IMR-90 (cell line): ENCODE data around the gene PLRG1. TPM values are rescaled to one million over a fixed set of nuclear protein-coding genes. Genes with fewer than 3 reads are reported as not detected.

ENCODE experiments used
- ATAC-seq: fragments of 200-7000 bp; cut with Tn5 transposase; 2 replicates; pipeline ENCODE4 v1.9.1; 2020; ENCODE audit warnings: low read depth, mild to moderate bottlenecking, moderate library complexity
- BruUV-seq: library from RNA; stranded (reverse); fragments of 400-500 nt; replicated peaks from 2 replicates; lab custom pipeline; 2021; lab: Mats Ljungman, UMichigan
- CTCF ChIA-PET: fragments of 300-600 bp; formaldehyde crosslinking; extraction: SDS; loops from one replicate; lab custom pipeline; 2021; ENCODE audit warnings: antibody characterized with exemption; lab: Yijun Ruan, JAX
- POLR2A ChIA-PET: fragments of 300-600 bp; sonication (Branson Sonifier 250); formaldehyde crosslinking; loops from one replicate; lab custom pipeline; 2022; ENCODE audit warnings: antibody characterized with exemption; ENCODE audit not compliant: unreplicated experiment; lab: Charles Lee
- DNase-seq: peaks from one replicate; pipeline ENCODE4 v3.0.0; 2013
- H2AFZ ChIP-seq: replicated peaks from 2 replicates; pipeline ENCODE3; 2013; ENCODE audit warnings: low read length, mild to moderate bottlenecking; ENCODE audit not compliant: poor library complexity
- H2AK5ac ChIP-seq: 2 replicates; pipeline ENCODE4 v1.6.1; 2013; ENCODE audit warnings: low read depth, low read length, inconsistent platforms
- H2AK9ac ChIP-seq: replicated peaks from 2 replicates; pipeline ENCODE3; 2013; ENCODE audit warnings: mild to moderate bottlenecking, low read depth, low read length, moderate library complexity; ENCODE audit not compliant: poor library complexity
- H2BK120ac ChIP-seq: 2 replicates; pipeline ENCODE4 v1.6.1; 2013; ENCODE audit warnings: low read depth, low read length, inconsistent platforms
- H2BK15ac ChIP-seq: 3 replicates; pipeline ENCODE4 v1.6.1; 2013; ENCODE audit warnings: low read depth, low read length, inconsistent platforms
- H2BK20ac ChIP-seq: 2 replicates; pipeline ENCODE4 v1.6.1; 2013; ENCODE audit warnings: low read depth, mild to moderate bottlenecking, inconsistent platforms, low read length, moderate library complexity
- H2BK5ac ChIP-seq: 2 replicates; pipeline ENCODE4 v1.6.1; 2013; ENCODE audit warnings: mild to moderate bottlenecking, low read depth, low read length, inconsistent platforms; ENCODE audit not compliant: poor library complexity, severe bottlenecking
- H3K14ac ChIP-seq: replicated peaks from 2 replicates; pipeline ENCODE4 v1.6.1; 2013; ENCODE audit warnings: low read depth, low read length, inconsistent platforms
- H3K18ac ChIP-seq: 2 replicates; pipeline ENCODE4 v1.6.1; 2013; ENCODE audit warnings: low read depth, low read length, control low read depth
- H3K23ac ChIP-seq: 2 replicates; pipeline ENCODE4 v1.6.1; 2013; ENCODE audit warnings: low read depth, low read length, inconsistent platforms
- H3K27ac ChIP-seq: 2 replicates; pipeline ENCODE4 v1.5.1; 2013; ENCODE audit warnings: mild to moderate bottlenecking, control low read depth, low read length; ENCODE audit not compliant: insufficient read depth
- H3K27me3 ChIP-seq: 2 replicates; pipeline ENCODE4 v1.6.1; 2013; ENCODE audit warnings: low read length; ENCODE audit not compliant: control insufficient read depth, insufficient read depth
- H3K36me3 ChIP-seq: 2 replicates; pipeline ENCODE4 v1.6.1; 2013; ENCODE audit warnings: low read length, mixed read lengths; ENCODE audit not compliant: control insufficient read depth, insufficient read depth
- H3K4ac ChIP-seq: 2 replicates; pipeline ENCODE4 v1.6.1; 2013; ENCODE audit warnings: low read depth, low read length, inconsistent platforms
- H3K4me1 ChIP-seq: 2 replicates; pipeline ENCODE4 v1.6.1; 2013; ENCODE audit warnings: low read length, mixed read lengths; ENCODE audit not compliant: control insufficient read depth, insufficient read depth
- H3K4me2 ChIP-seq: 2 replicates; pipeline ENCODE4 v1.6.1; 2013; ENCODE audit warnings: low read depth, mild to moderate bottlenecking, control low read depth, low read length, moderate library complexity
- H3K4me3 ChIP-seq: 2 replicates; pipeline ENCODE4 v1.5.1; 2013; ENCODE audit warnings: low read depth, mild to moderate bottlenecking, control low read depth, low read length, moderate library complexity; ENCODE audit not compliant: insufficient read depth
- H3K56ac ChIP-seq: 2 replicates; pipeline ENCODE4 v1.6.1; 2013; ENCODE audit warnings: low read length, inconsistent platforms; ENCODE audit not compliant: insufficient read depth; ENCODE audit errors: extremely low read depth
- H3K79me1 ChIP-seq, 2 experiments: 2 replicates each; pipeline ENCODE4 v1.6.1; 2013; ENCODE audit warnings: low read length in 2 of 2, inconsistent platforms in 1 of 2, low read depth in 1 of 2
- H3K9ac ChIP-seq: 2 replicates; pipeline ENCODE4 v1.6.1; 2013; ENCODE audit warnings: low read depth, low read length, control low read depth
- H3K9me1 ChIP-seq: 2 replicates; pipeline ENCODE4 v1.6.1; 2013; ENCODE audit warnings: low read length, inconsistent platforms; ENCODE audit not compliant: insufficient read depth
- H3K9me3 ChIP-seq: 2 replicates; pipeline ENCODE4 v1.6.1; 2013; ENCODE audit warnings: low read length; ENCODE audit not compliant: control insufficient read depth, insufficient read depth
- H4K20me1 ChIP-seq: 2 replicates; pipeline ENCODE4 v1.6.1; 2013; ENCODE audit warnings: low read length, inconsistent platforms; ENCODE audit not compliant: insufficient read depth
- H4K5ac ChIP-seq: 2 replicates; pipeline ENCODE4 v1.6.1; 2013; ENCODE audit warnings: mild to moderate bottlenecking, low read depth, low read length, control low read depth
- H4K8ac ChIP-seq, 2 experiments: 2 replicates each; pipeline ENCODE4 v1.6.1; 2013; ENCODE audit warnings: low read depth in 2 of 2, low read length in 2 of 2, control low read depth in 1 of 2, inconsistent platforms in 1 of 2
- H4K91ac ChIP-seq: 2 replicates; pipeline ENCODE4 v1.6.1; 2013; ENCODE audit warnings: low read depth, low read length, inconsistent platforms; ENCODE audit not compliant: insufficient read depth
- whole genome bisulfite sequencing, 2 experiments: methylation state at CpG; one replicate each; pipeline versions ENCODE4 v1.1.5 to v1.1.7; 2013; ENCODE audit warnings: missing lambda C conversion rate in 2 of 2; ENCODE audit not compliant: insufficient read length in 1 of 2; ENCODE audit errors: extremely low coverage in 2 of 2; 5-methylcytosine and 5-hydroxymethylcytosine counted together
- dilution Hi-C: fragments of 300-500 bp; cut with HindIII; formaldehyde crosslinking; loops from one replicate; pipeline ENCODE4 v1.14.3; 2018; ENCODE audit warnings: low sequenced_read_pairs; ENCODE audit not compliant: unreplicated experiment
- in situ Hi-C: fragments of 300-500 bp; cut with MboI; formaldehyde crosslinking; loops from 3 replicates; pipeline ENCODE4 v1.14.3; 2019; ENCODE audit warnings: low sequenced_read_pairs, inconsistent platforms, mixed read lengths
- intact Hi-C: fragments of 100-400 bp; cut with micrococcal nuclease; formaldehyde crosslinking; loops from 2 replicates; pipeline ENCODE4 v1.10.0; 2022
- polyA plus RNA-seq, 3 experiments: library from polyadenylated mRNA; depleted of rRNA; stranded (reverse); fragments of >200 nt; gene quantifications; 2 replicates each; pipeline ENCODE4 v1.2.3, GENCODE V29; 2012; ENCODE audit warnings: low replicate concordance in 1 of 3
- total RNA-seq: library from RNA; depleted of rRNA; stranded (reverse); fragments of >200 nt; gene quantifications from 2 replicates; pipeline ENCODE4 v1.2.3, GENCODE V29; 2012
- TF ChIP-seq, protein P1 (sequence below): fragments of 150-350 bp; IDR thresholded peaks from 2 replicates; pipeline ENCODE4 v1.6.1; 2017; ENCODE audit warnings: mild to moderate bottlenecking, antibody characterized with exemption, low read length, low read depth

The PLRG1 gene
- total and polyA plus RNA-seq, 2 of the 4 experiments (the other 2 are of a cell fraction), result 76.1 to 200 TPM

DNA sequence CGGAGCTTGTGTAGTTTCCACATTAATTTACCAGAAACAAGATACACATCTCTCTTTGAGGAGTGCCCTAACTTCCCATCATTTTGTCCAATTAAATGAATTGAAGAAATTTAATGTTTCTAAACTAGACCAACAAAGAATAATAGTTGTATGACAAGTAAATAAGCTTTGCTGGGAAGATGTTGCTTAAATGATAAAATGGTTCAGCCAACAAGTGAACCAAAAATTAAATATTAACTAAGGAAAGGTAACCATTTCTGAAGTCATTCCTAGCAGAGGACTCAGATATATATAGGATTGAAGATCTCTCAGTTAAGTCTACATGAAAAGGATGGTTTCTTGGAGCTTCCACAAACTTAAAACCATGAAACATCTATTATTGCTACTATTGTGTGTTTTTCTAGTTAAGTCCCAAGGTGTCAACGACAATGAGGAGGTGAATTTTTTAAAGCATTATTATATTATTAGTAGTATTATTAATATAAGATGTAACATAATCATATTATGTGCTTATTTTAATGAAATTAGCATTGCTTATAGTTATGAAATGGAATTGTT lies 12.6 kb upstream of the PLRG1 start, which contains the start of gene FGB:
Gene FGB (plus strand): TSS at position 315 of the 558 bp plus-strand sequence. CDS start 8 bp downstream, at position 323.
- no peaks in the 10 kb centered on the region for H4K20me1 ChIP-seq
- H2BK15ac ChIP-seq, result no peak within 1 kb of the TSS
- H3K4me2 ChIP-seq, result no peak within 1 kb of the TSS
- intact Hi-C loops, result no loop called here
- H4K8ac ChIP-seq, result no peak within 1 kb of the TSS
- H3K27ac ChIP-seq, result no peak within 1 kb of the TSS
- no peak within 1 kb of the TSS for H2BK5ac ChIP-seq
- H4K5ac ChIP-seq, result no peak within 1 kb of the TSS
- no peak within 1 kb of the TSS for H3K4ac ChIP-seq
- BruUV-seq, result no TSS peak
- ChIA-PET POLR2A (no interaction called here), CTCF (interaction anchor here (1.2 to 1.5 kb wide), 2 partner anchors 11 to 56 kb away, joined by 4 to 6 read pairs; no protein-coding TSS in a partner anchor)
- no peak within 1 kb of the TSS for H2AK5ac ChIP-seq
- no peaks in the 10 kb centered on the region for H3K9me3 ChIP-seq
- H3K9me1 ChIP-seq, result no peaks in the 10 kb centered on the region
- no peak for DNase-seq
- no peak for ATAC-seq
- H2AK9ac ChIP-seq, result no peak within 1 kb of the TSS
- no peak within 1 kb of the TSS for H2BK20ac ChIP-seq
- H4K91ac ChIP-seq, result no peak within 1 kb of the TSS
- TF ChIP-seq, protein P1, sequence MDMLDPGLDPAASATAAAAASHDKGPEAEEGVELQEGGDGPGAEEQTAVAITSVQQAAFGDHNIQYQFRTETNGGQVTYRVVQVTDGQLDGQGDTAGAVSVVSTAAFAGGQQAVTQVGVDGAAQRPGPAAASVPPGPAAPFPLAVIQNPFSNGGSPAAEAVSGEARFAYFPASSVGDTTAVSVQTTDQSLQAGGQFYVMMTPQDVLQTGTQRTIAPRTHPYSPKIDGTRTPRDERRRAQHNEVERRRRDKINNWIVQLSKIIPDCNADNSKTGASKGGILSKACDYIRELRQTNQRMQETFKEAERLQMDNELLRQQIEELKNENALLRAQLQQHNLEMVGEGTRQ, result no peak
- no peak within 1 kb of the TSS for H3K9ac ChIP-seq
- no peaks in the 10 kb centered on the region; the same call in 1 of the 2 replicates for H3K4me1 ChIP-seq
- dilution Hi-C loops, result no loop called here
- H2AFZ ChIP-seq, result no peak within 1 kb of the TSS
- no peak within 1 kb of the TSS for H3K4me3 ChIP-seq
- no CpG with 5 or more reads among the region's 2 CpGs for WGBS, 2 experiments
- no peak within 1 kb of the TSS for H3K14ac ChIP-seq
- H3K79me1 ChIP-seq, result no peaks in the 10 kb centered on the region
- H2BK120ac ChIP-seq, result no peak within 1 kb of the TSS
- no peak within 1 kb of the TSS for H3K56ac ChIP-seq
- H3K36me3 ChIP-seq, result no peaks in the 10 kb centered on the region
- in situ Hi-C loops, result loop anchor here (25.0 kb wide), 1 partner anchor 800 kb away; no protein-coding TSS in a partner anchor
- no peak within 1 kb of the TSS for H3K23ac ChIP-seq
- H3K18ac ChIP-seq, result no peak within 1 kb of the TSS
- H3K27me3 ChIP-seq, result no peaks in the 10 kb centered on the region; the same call in 1 of the 2 replicates
